ENCODE results near the gene TSHZ2.

DNA sequence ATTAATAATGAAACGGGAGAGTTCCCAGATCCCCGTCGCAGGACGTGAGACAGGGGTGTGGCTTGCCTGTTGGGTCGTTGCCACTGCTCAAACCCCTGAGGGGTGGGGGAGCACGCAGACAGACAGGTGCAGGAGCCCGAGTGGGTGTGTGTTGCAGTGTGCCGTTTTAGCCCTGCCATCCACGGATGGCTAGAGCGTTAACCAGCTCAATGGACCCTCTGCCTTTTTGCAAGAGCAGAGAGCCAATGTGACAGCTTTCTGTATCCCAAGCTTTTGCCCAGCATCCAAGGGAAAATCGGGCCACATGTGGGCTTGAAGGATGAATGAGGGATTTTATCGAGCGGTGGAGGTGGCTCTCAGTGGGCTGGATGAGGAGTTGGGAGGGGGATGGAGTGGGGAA lies 237.9 kb downstream of the TSHZ2 start:
- TF ChIP-seq, protein P1, sequence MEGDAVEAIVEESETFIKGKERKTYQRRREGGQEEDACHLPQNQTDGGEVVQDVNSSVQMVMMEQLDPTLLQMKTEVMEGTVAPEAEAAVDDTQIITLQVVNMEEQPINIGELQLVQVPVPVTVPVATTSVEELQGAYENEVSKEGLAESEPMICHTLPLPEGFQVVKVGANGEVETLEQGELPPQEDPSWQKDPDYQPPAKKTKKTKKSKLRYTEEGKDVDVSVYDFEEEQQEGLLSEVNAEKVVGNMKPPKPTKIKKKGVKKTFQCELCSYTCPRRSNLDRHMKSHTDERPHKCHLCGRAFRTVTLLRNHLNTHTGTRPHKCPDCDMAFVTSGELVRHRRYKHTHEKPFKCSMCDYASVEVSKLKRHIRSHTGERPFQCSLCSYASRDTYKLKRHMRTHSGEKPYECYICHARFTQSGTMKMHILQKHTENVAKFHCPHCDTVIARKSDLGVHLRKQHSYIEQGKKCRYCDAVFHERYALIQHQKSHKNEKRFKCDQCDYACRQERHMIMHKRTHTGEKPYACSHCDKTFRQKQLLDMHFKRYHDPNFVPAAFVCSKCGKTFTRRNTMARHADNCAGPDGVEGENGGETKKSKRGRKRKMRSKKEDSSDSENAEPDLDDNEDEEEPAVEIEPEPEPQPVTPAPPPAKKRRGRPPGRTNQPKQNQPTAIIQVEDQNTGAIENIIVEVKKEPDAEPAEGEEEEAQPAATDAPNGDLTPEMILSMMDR (IDR thresholded peaks at IDR 0.05; ENCODE audit: extremely low read depth in 1 of 2, insufficient read depth in 1 of 2, low read depth in 1 of 2, low read length in 2 of 2): no peak
- TF ChIP-seq POLR2A (IDR thresholded peaks at IDR 0.05; ENCODE audit: low read depth, low read length): no peak
- no peak for TF ChIP-seq MAX (IDR thresholded peaks at IDR 0.05; ENCODE audit: insufficient read depth, insufficient read length)
- no peak for TF ChIP-seq POLR2AphosphoS5 (IDR thresholded peaks at IDR 0.05; ENCODE audit: insufficient read depth, low read depth, low read length)
